Measurements from ENCODE around the gene BAIAP3. TPM values are rescaled to one million over a fixed set of nuclear protein-coding genes. Genes with fewer than 3 reads are reported as not detected.

BAIAP3 gene
- total RNA-seq, 1 experiment from 2014 or later: 0.34 TPM

GRCh38 chr16:1366712-1367299 is 33.4 kb downstream of the BAIAP3 start:
- DNase-seq (ENCODE audit: low read depth): no peak

GRCh38 chr16:1367486-1368174 is 34.2 kb downstream of the BAIAP3 start:
- no peak for DNase-seq (ENCODE audit: low read depth)

- no peak for DNase-seq (ENCODE audit: low read depth)
Measured at GRCh38 chr16:1371054-1371978, 37.9 kb downstream of the BAIAP3 start.

DNA sequence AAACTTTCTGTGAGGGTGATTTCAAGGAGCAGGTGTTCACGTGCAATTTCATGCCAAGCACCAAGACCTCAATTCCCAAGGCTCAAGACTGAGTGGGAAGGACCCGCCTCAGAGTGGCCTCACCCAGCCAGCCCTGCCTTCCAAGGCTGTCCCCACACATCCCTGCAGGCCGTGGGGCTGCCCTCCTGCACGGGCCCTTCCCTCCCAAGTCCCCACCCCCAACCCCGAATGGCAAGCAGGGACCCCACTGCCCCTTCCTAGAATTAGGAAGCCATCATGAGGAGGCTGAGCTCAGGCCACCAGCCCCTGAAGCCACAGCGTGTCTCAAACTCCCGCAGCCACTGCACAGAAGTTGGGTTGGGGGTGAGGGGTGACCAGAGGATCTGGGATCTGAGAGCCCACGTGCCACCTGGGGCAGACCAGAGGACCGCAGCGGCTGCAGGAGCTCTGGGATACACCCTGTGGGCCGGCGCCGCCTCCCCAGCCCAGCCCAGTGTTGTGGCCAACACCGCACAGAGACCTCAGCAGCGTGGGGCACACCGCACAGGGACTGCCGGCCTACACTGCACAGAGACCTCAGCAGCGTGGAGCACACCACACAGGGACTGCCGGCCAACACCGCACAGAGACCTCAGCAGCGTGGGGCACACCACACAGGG is 39.0 kb downstream of the BAIAP3 start:
- no peak for DNase-seq (ENCODE audit: low read depth)

GRCh38 chr16:1374418-1375297 is 41.2 kb downstream of the BAIAP3 start:
- no peak for DNase-seq (ENCODE audit: low read depth)

DNA sequence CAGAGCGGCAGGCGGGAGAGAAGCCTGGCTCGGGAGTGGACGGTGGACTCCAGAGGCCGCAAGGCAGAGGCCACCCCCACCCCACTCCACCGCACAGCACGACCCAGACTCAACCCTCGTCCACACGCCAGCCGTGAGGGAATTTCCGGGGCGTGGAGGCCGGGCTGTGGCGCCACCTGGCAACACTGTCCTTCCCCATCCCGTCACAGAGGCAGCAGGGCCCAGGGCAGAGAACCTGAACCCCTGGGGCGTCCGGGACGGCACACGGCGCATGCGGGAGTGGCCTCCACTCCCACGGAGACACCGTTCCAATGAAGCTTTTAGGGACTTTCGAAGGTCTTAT is 41.8 kb downstream of the BAIAP3 start:
- no peak for DNase-seq (ENCODE audit: low read depth)

- no peak for DNase-seq (ENCODE audit: low read depth)
Measured at GRCh38 chr16:1375741-1376410, 42.4 kb downstream of the BAIAP3 start.

- DNase-seq (ENCODE audit: low read depth): no peak
Measured at GRCh38 chr16:1377406-1378010, 44.1 kb downstream of the BAIAP3 start.

GRCh38 chr16:1378087-1378803 is 44.8 kb downstream of the BAIAP3 start:
- DNase-seq (ENCODE audit: low read depth): no peak

DNA sequence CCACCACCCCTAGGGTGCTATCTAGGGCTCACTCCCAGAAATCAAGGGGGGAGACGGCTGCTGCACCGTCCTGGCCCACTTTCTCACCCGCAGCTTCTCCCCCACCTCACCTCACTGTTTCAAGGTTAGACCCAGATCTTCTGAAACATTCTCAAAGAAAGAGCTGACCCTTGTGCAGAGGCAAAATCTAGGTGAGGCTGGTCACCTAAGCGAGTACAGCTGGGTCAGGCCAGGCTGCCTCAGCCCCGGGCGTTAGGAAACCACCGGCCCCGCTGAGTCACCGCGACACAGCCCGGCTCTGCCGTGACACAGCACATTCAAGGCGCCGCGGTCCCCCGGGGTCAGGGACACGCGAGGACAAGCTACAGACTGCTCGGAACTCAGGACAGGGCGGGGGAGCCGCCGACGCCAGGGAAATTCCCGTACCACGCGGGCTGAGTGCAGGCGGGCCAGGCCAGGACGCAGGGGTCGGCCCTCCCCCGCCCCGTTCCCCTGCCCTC is 45.4 kb downstream of the BAIAP3 start:
- DNase-seq (ENCODE audit: low read depth): peak; percentile 89

DNA sequence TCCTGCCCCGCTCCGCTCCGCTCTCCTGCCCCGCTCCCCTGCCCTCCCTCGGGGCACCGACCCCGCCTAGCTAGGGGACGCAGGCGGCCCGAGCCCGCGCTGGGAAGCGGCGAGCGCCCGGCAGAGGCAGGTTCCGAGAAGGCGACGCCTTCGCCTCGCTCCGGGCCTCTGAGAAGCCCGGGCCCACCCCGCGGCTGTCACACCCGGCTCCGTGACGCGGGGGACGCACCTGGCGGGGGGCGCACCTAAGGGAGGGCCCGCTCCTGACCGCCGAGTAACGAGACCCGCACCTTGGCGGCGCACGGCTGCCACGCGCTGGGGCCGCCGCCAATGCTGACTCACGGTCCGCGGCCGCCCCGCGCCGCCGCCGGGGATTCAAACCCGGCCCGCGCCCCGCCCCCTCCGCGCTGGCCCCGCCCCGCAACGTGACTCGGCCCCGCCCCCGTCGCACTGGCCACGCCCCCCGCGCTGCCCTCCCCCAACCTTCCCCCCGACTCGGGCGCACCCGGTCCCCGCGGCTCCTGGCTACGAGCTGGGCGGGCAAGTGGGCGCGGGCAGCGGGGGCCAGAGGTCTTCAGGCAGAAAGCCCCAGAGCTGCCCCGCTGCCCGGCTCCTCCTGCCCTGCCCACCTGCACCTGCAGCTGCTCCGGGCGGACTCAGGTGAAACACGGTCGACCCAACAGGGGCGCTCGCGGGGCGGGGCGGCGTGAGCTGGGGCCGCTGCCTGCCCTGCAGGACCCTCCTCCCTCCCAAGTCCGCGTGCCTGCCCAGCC is 46.0 kb downstream of the BAIAP3 start:
- peak; percentile 55 for DNase-seq (ENCODE audit: low read depth)

GRCh38 chr16:1380195-1380594 is 46.8 kb downstream of the BAIAP3 start:
- DNase-seq (ENCODE audit: low read depth): no peak

DNA sequence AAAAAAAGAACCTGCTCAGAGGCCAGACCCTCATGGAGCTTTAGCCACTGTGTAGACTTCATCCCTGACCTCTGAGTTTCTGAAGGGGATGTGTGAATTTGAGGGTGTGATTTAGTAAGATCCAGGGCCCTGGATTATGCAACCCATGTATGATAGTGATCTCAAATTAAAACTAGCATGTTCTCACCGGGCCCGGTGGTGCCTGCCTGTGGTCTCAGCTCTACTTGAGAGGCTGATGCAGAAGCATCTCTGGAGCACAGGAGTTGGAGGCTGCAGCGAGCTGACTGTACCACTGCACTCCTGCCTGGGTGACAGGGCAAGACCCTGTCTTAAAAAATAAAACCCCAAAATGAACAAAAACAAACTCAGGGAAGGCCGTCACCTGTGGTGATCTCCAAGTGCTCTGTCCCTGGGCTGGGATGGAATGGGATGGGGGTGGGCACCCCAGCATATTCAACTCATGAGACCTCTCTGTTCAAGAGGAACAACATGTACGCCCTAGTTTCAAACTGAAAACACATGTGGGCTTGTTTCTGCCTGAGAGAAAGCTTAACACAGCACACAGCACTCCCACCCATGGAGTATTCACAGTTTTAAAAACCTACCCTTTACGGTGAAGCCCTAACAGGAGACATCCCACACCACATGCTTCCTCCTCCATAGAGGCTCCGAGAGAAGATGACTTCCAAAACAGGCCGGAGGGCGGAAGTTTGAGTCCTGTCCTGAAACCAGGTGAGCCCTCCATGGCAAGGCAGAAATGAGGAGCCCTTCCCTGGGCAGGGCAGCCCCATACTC is 48.4 kb downstream of the BAIAP3 start:
- no peak for DNase-seq (ENCODE audit: low read depth)

- DNase-seq (ENCODE audit: low read depth): no peak
Measured at GRCh38 chr16:1383556-1383955, 50.1 kb downstream of the BAIAP3 start.

GRCh38 chr16:1385232-1385631 is 51.8 kb downstream of the BAIAP3 start:
- DNase-seq (ENCODE audit: low read depth): no peak

- DNase-seq (ENCODE audit: low read depth): no peak
Measured at GRCh38 chr16:1387331-1387730, 53.9 kb downstream of the BAIAP3 start.

GRCh38 chr16:1389762-1390161 is 56.3 kb downstream of the BAIAP3 start:
- DNase-seq (ENCODE audit: low read depth): no peak
